ENCODE measurements around the gene NXPE1.

Gene NXPE1

DNA sequence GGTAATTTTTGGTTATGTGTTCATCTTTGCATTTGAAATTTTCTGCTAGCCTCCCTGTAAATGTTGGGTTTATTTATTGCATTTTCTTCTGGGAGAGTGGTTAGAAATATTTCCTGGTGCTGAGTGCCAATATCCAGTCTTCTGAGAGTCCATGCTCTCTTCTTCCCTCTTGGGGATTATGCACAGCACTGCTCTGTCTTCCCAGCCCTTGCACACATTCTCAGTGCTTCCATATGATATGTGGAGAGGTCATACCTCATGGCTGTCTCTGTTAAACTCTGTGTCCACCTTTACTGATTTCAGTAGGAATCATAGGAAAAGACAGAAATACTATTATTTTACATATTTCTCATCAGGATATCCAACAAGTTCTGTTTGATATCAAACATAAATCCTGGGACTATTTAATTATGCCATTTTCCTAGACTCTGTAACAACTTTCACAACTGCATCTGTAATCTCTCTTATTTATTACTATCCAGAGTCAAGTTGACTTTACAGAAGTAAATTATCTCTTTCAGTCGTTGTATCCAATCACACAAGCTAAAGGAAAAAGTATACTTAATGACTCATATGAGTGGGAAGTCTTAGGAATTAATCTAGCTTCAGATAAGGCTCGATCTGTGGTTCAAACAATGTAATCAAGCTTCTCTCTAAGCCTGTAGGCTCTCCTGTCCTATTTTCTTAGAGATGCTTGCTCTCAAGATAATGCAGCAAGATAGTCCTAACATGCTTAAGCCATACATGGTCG, 2.7 kb upstream of the NXPE1 start:
- DNase-seq (ENCODE audit: low read depth, low spot score) = no peak

DNA sequence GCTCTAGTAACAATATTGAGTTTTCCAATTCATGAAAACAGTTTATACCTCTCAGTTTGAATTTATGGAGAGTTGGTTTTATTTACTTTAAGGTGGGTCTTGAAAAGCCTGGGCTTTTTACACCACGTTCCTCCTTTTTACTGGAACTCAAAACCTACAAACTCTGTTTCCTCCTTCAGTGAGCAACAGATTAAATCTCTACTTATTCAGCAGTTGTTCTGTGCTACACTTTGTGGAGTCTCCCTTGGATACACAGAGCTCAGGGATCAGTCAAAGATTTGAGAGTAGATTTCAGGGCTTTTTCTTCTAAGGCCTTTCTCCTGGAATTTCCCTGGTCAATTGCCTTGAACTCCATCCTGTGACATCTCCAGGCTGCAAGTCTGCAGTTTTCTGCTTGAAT, 3.5 kb downstream of the NXPE1 start:
- DNase-seq (ENCODE audit: low read depth, low spot score) = no peak

DNA sequence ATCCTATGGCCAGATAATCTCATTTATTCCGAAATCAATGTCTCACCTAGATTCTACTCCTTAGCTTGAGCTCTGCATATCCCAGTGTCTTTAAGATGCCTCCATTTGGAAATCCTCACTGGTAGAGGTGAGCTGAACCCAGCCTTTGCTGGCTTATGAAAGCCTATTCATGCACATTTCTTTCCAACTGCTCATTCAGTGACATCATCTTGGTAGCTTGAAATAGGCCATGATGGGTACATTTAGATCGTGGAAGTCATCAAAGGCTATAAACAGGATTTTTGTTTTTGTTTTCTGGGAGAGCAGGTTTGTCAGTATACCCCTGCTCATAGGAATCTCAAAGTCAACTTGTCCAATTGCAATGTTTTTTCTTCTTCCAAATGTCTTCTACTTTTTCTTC, 6.0 kb downstream of the NXPE1 start:
- DNase-seq (ENCODE audit: low read depth, low spot score) = no peak

GRCh38 chr11:114551060-114551459, 8.6 kb downstream of the NXPE1 start:
- no peak for DNase-seq (ENCODE audit: low read depth, low spot score)

DNA sequence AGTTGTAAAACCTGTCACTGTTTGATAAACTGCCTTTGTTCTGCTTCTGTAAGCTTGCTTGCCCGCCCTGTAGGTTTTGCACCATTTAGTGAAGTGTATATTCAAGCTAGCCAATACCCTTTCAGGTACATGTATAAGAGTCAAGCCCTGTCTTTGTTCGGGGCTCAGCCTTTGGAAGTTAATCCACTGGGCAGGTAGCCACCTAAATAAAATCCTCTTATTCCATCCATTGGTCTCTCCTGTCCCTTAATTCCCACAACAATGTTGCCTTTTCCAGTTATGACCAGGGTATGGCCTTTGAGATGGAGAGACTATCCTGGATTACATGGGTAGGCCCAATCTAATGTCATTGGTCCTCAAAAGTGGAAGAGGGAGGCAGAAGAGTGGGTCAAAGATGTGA, 34.0 kb downstream of the NXPE1 start:
- no peak for DNase-seq (ENCODE audit: low read depth, low spot score)

DNA sequence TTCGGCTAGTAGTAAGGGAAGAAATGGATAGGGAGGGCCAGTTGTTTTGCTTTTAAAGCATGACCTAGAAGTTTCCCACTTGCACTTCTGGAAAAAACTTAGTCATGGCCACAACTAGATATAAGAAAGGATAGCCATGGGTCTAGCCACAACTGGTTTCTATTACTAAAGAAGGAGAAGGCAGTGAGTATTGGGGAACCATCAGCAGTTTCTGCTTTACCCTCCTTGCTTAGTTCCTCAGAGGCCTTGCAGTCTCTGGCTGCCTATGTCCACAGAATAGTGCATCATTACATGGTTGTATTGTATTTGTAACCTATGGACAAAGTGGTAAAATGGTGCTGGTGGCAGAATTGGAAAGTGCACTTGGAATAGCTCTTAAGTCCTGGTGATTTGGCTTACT, 35.6 kb downstream of the NXPE1 start:
- no peak for DNase-seq (ENCODE audit: low read depth, low spot score)

DNA sequence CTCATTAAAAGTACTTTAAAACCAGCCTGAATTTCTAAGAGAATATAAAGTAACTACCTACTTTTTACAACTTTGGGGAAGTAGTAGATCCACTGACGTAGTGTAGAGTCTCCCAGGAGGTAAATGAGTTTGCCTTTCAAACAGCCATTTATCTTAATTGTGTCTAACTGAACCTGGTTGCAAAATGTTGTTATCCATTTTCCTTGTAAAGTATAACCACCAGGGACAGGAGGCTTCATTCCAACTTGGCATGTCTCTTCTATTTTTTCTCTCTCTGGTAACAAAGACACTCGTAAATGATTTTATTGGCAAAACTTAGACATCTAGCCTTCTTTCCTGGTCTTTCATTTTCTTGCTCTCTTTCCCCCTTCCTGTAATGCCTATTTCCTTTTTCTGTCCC, 36.9 kb downstream of the NXPE1 start:
- no peak for DNase-seq (ENCODE audit: low read depth, low spot score)

DNA sequence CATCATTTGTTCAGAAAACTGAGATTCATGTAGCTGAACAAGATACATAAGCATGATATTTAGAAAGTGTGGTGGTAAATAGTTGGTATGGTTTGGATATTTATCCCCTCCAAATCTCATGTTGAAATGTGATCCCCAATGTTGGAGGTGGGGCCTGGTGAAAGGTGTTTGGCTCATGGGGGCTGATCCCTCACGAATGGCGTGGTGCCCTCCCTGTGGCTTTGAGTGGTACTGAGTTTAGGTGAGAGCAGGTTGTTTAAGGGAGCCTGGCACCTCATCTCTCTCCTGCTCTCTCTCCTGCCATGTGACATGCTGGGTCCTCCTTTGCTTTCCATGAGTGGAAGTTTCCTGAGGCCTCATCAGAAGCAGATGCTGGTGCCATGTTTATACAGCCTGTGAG, 48.1 kb downstream of the NXPE1 start:
- DNase-seq (ENCODE audit: low read depth, low spot score) = no peak

- no peak for DNase-seq (ENCODE audit: low read depth, low spot score)
These were observed 48.6 kb downstream of the NXPE1 start for GRCh38 chr11:114511079-114511478.

- no peak for DNase-seq (ENCODE audit: low read depth, low spot score)
These were observed 57.8 kb downstream of the NXPE1 start for GRCh38 chr11:114501901-114502300.

DNA sequence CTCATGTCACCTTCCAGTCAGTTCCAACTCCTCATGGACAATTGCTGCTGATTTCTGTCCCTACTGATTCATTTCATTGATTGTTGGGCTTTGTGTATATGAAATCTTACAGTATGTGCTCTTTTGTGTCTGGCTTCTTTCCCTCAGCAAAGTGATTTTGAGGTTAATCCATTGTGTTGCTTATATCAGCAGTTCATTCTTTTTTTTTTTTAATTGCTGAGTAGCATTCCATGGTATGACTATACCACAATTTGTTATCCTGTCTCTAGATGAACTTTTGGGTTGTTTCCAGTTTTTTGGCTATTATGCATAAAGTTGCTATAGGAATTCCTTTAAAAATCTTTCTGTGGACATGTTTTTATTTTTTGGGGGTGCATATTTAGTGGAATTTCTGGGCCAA, 59.9 kb downstream of the NXPE1 start:
- DNase-seq (ENCODE audit: low read depth, low spot score) = no peak

DNA sequence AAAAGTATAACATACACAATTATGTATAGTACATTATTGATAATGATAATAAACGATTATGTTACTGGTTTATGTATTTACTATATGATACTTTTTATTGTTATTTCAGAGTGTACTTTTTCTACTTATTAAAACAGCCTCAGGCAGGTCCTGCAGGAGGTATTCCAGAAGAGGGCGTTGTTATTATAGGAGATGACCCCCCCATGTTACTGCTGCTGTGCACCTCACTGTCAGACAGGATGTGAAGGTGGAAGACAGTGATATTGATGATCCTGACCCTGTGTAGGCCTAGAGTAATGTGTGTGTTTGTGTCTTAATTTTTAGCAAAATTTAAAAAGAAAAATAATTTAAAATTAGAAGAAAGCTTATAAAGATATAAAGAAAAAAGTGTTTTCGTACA, 62.8 kb downstream of the NXPE1 start:
- DNase-seq (ENCODE audit: low read depth, low spot score) = no peak

DNA sequence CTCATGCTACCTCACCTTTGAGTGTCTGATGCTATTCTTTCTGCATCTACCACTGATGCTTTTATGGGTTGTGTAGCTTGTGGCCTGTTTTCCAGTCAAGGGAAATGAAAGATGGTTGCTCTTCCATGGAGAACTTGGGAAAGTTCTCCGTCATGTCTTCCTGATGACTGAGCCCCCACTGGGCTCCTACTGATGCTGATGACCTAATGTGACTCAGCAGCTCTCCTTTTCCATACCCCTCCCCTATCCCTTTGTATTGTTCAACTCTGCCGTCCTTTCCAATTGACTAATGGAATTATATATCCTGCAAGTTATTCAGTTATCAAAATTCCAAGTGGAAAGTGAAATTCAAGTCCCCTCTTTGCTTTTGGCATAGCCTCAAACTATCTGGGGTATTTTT, 75.8 kb downstream of the NXPE1 start:
- no peak for DNase-seq (ENCODE audit: low read depth, low spot score)

DNA sequence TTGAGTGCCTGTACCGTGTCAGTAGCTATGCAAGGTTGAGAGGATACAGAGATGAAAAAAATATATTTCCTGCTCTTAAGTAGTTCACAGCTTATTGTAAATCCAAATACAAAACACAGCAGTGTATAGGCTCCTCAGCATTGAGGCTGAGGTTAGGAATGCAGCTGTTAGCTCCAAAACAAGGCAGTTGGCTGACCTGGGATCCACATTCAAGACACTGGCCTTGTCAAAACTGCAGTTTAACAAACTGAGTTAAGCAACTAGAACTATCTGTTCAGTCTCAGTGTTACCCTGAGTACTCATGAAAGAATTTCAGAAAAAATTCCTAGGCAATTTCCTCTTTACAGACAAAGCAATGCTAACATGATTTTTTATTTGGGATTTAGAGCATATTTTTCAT, 77.6 kb downstream of the NXPE1 start:
- no peak for DNase-seq (ENCODE audit: low read depth, low spot score)

GRCh38 chr11:114479331-114479730, 80.3 kb downstream of the NXPE1 start:
- DNase-seq (ENCODE audit: low read depth, low spot score) = no peak

DNA sequence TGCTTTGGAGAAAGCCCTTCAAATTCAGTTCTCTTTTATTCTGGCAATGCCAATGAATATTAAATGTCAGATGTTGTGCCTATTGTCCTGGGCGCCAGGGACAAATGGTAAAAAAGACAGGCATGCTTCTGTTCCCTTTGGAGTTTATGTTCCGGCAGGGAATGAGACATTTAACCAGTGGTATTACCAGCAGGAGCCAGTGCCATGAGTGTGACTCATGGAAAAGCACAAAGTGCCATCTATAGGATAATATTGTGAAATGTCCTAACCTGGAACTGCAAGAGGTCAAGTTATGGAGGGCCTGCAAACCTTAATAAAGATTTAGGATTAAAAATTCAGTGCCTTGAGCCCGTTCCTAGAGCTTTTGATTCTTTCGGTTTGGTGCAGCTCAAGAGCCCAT, 80.9 kb downstream of the NXPE1 start:
- DNase-seq (ENCODE audit: low read depth, low spot score) = no peak

DNA sequence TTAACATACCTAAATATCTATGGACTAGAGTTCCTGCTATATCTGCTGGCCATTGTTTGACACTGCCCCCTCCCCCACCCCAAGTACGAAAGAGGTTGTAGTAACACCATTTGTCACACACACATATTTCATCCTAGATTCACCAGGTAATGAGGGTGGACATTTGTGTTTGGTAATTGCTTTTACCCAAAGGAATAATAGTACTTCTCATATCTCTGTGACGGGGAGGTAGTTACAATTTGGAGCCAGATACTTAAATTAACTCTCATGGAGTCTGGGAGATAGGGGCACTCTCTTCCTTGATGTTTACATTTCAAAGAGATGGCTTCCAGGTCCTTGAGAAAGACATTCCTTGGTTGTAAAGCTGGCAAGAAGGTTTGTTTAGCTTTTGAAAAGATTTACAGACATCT, 81.7 kb downstream of the NXPE1 start:
- DNase-seq (ENCODE audit: low read depth, low spot score) = no peak

- no peak for DNase-seq (ENCODE audit: low read depth, low spot score)
These were observed 87.0 kb downstream of the NXPE1 start for GRCh38 chr11:114472661-114473060.
